Fibroblast of upper back skin (primary cell): ENCODE data around the gene IGFBP7.

ENCODE experiments used
- DNase-seq: peaks from one replicate; pipeline ENCODE4 v3.0.0-alpha.2; 2013

The IGFBP7 gene

GRCh38 chr4:57037982-57038604, 72.1 kb downstream of the IGFBP7 start:
- peak; percentile 54 for DNase-seq

GRCh38 chr4:57034520-57034919, 75.7 kb downstream of the IGFBP7 start:
- no peak for DNase-seq

- DNase-seq, result peak; percentile 96
Observed at GRCh38 chr4:57023104-57023503, 87.1 kb downstream of the IGFBP7 start.

GRCh38 chr4:57020467-57021101, 89.6 kb downstream of the IGFBP7 start:
- DNase-seq, result peak; percentile 85

GRCh38 chr4:57018980-57019379, 91.2 kb downstream of the IGFBP7 start:
- DNase-seq, result no peak

- no peak for DNase-seq
Observed at GRCh38 chr4:57013543-57014120, 96.6 kb downstream of the IGFBP7 start.

- no peak for DNase-seq
Observed at GRCh38 chr4:56999751-57000150, 110.4 kb downstream of the IGFBP7 start.

- peak; percentile 93 for DNase-seq
Observed at GRCh38 chr4:56995525-56995924, 114.7 kb downstream of the IGFBP7 start.

- peak; percentile 66 for DNase-seq
Observed at GRCh38 chr4:56990109-56990905, 119.9 kb downstream of the IGFBP7 start.

- DNase-seq, result no peak
Observed at GRCh38 chr4:56986952-56987351, 123.2 kb downstream of the IGFBP7 start.

- DNase-seq, result no peak
Observed at GRCh38 chr4:56986192-56986591, 124.0 kb downstream of the IGFBP7 start.

GRCh38 chr4:56981795-56982201, 128.4 kb downstream of the IGFBP7 start:
- DNase-seq, result peak; percentile 22
